H1 (cell line): ENCODE measurements around the gene CUX1. TPM values are rescaled to one million over a fixed set of nuclear protein-coding genes. Genes with fewer than 3 reads are reported as not detected.
A peak's percentile ranks its signal among the peaks of the same experiment; 100 is the strongest.

Source experiments
- CTCF ChIA-PET: fragments of 300-600 bp; sonication (Branson Sonifier 250); formaldehyde crosslinking; loops from one replicate; lab custom pipeline; 2021; ENCODE audit not compliant: partially characterized antibody; lab: Charles Lee
- POLR2A ChIA-PET: fragments of 300-600 bp; sonication (Branson Sonifier 250); formaldehyde crosslinking; loops from one replicate; lab custom pipeline; 2021; ENCODE audit warnings: inconsistent platforms; ENCODE audit not compliant: partially characterized antibody; lab: Charles Lee
- DNase-seq, 2 experiments: peaks; one replicate each; pipeline versions ENCODE4 v3.0.0 to v3.0.0-alpha.2; 2010 to 2022; ENCODE audit warnings: low spot score in 2 of 2, low read depth in 1 of 2, mixed read lengths in 1 of 2
- FAIRE-seq: peaks from 2 replicates; lab custom pipeline; 2011; peaks lifted over from hg19 to GRCh38; lab: Jason Lieb, UNC
- H2AFZ ChIP-seq: 2 replicates; pipeline ENCODE4 v1.8.1; 2012; ENCODE audit warnings: low read length, inconsistent platforms
- H2AK5ac ChIP-seq: 2 replicates; pipeline ENCODE4 v1.6.1; 2013; ENCODE audit warnings: low read depth, low read length
- H2BK120ac ChIP-seq: replicated peaks from 2 replicates; pipeline ENCODE3; 2013; ENCODE audit warnings: low read depth, low read length, inconsistent platforms
- H2BK12ac ChIP-seq: 2 replicates; pipeline ENCODE4 v1.6.1; 2013; ENCODE audit warnings: low read depth, low read length
- H2BK15ac ChIP-seq: 2 replicates; pipeline ENCODE4 v1.6.1; 2013; ENCODE audit warnings: low read length
- H2BK20ac ChIP-seq: 2 replicates; pipeline ENCODE4 v1.6.1; 2013; ENCODE audit warnings: low read length
- H2BK5ac ChIP-seq: 2 replicates; pipeline ENCODE4 v1.6.1; 2013; ENCODE audit warnings: low read depth, low read length
- H3K14ac ChIP-seq: 2 replicates; pipeline ENCODE4 v1.6.1; 2013; ENCODE audit warnings: inconsistent platforms; ENCODE audit not compliant: insufficient read length
- H3K18ac ChIP-seq: 2 replicates; pipeline ENCODE4 v1.6.1; 2013; ENCODE audit warnings: low read length; ENCODE audit errors: extremely low read depth
- H3K23ac ChIP-seq: 2 replicates; pipeline ENCODE4 v1.6.1; 2013; ENCODE audit warnings: inconsistent platforms; ENCODE audit not compliant: insufficient read length
- H3K23me2 ChIP-seq: 2 replicates; pipeline ENCODE4 v1.6.1; 2013; ENCODE audit warnings: low read depth, low read length
- H3K27ac ChIP-seq: 2 replicates; pipeline ENCODE4 v1.6.1; 2011; ENCODE audit warnings: low read depth, low read length, inconsistent platforms
- H3K27me3 ChIP-seq, 4 experiments: replicated peaks in 1 of 4; 1 replicate in 1 of 4; 2 replicates in 3 of 4; pipeline versions ENCODE4 v1.6.1 to v1.8.1; 2011 to 2013; ENCODE audit warnings: low read length in 3 of 4, mild to moderate bottlenecking in 3 of 4, inconsistent platforms in 2 of 4, mixed read lengths in 2 of 4, moderate library complexity in 1 of 4; ENCODE audit not compliant: control insufficient read depth in 3 of 4, insufficient read depth in 3 of 4; ENCODE audit errors: extremely low read depth in 1 of 4
- H3K36me3 ChIP-seq, 4 experiments: 2 replicates each; pipeline versions ENCODE4 v1.6.1 to v1.8.1; 2011 to 2013; ENCODE audit warnings: mild to moderate bottlenecking in 4 of 4, low read length in 3 of 4, moderate library complexity in 2 of 4, control low read depth in 1 of 4, inconsistent platforms in 1 of 4; ENCODE audit not compliant: insufficient read depth in 4 of 4, control insufficient read depth in 2 of 4
- H3K4ac ChIP-seq: replicated peaks from 2 replicates; pipeline ENCODE3; 2013; ENCODE audit warnings: low read length, low read depth, mixed read lengths, inconsistent platforms; ENCODE audit not compliant: insufficient read length
- H3K4me1 ChIP-seq, 4 experiments: replicated peaks in 1 of 4; 1 replicate in 1 of 4; 2 replicates in 3 of 4; pipeline versions ENCODE4 v1.6.1 to v1.8.1; 2011 to 2013; ENCODE audit warnings: low read length in 3 of 4, inconsistent platforms in 2 of 4, mixed read lengths in 1 of 4; ENCODE audit not compliant: insufficient read depth in 4 of 4, control insufficient read depth in 3 of 4
- H3K4me2 ChIP-seq, 2 experiments: 2 replicates each; pipeline versions ENCODE4 v1.6.1 to v1.8.1; 2011 to 2013; ENCODE audit warnings: low read depth in 2 of 2, low read length in 2 of 2, control low read depth in 1 of 2, inconsistent platforms in 1 of 2, mild to moderate bottlenecking in 1 of 2; ENCODE audit not compliant: insufficient read depth in 1 of 2
- H3K4me3 ChIP-seq, 4 experiments: fragments of 200-600, 300-600 bp in 1 of 4; sonication (generic), shearing (Covaris generic), sonication (Bioruptor Twin) in 1 of 4; 2 replicates each; pipeline versions ENCODE4 v1.5.1 to v1.8.1; 2011 to 2016; ENCODE audit warnings: low read length in 4 of 4, low read depth in 3 of 4, control low read depth in 2 of 4, inconsistent platforms in 2 of 4, mild to moderate bottlenecking in 2 of 4, mixed read lengths in 1 of 4, moderate library complexity in 1 of 4; ENCODE audit not compliant: insufficient read depth in 2 of 4; ENCODE audit errors: extremely low read depth in 1 of 4
- H3K56ac ChIP-seq: replicated peaks from 2 replicates; pipeline ENCODE3; 2013; ENCODE audit warnings: low read depth, mild to moderate bottlenecking, mixed read lengths, low read length, inconsistent platforms; ENCODE audit not compliant: insufficient read length
- H3K79me1 ChIP-seq: 2 replicates; pipeline ENCODE4 v1.6.1; 2013; ENCODE audit warnings: low read depth, low read length, control low read depth
- H3K79me2 ChIP-seq, 2 experiments: 2 replicates each; pipeline versions ENCODE4 v1.6.1 to v1.8.1; 2012 to 2013; ENCODE audit warnings: low read length in 2 of 2, mild to moderate bottlenecking in 2 of 2, inconsistent platforms in 1 of 2; ENCODE audit not compliant: insufficient read depth in 2 of 2, control insufficient read depth in 1 of 2
- H3K9ac ChIP-seq, 4 experiments: replicated peaks in 1 of 4; 1 replicate in 1 of 4; 2 replicates in 3 of 4; pipeline versions ENCODE4 v1.6.1 to v1.8.1; 2011 to 2013; ENCODE audit warnings: low read depth in 3 of 4, low read length in 3 of 4, control low read depth in 2 of 4, mild to moderate bottlenecking in 2 of 4, moderate library complexity in 2 of 4, inconsistent platforms in 1 of 4; ENCODE audit errors: extremely low read depth in 1 of 4
- H3K9me3 ChIP-seq, 2 experiments: 2 replicates each; pipeline versions ENCODE4 v1.6.1 to v1.8.1; 2012 to 2013; ENCODE audit warnings: mild to moderate bottlenecking in 2 of 2, moderate library complexity in 2 of 2, control low read depth in 1 of 2, inconsistent platforms in 1 of 2, low read depth in 1 of 2, low read length in 1 of 2, mixed read lengths in 1 of 2; ENCODE audit not compliant: insufficient read depth in 2 of 2
- H4K20me1 ChIP-seq, 2 experiments: replicated peaks in 1 of 2; 2 replicates each; pipeline versions ENCODE3 to v1.8.1; 2011 to 2013; ENCODE audit warnings: inconsistent platforms in 2 of 2, low read length in 2 of 2, mild to moderate bottlenecking in 1 of 2; ENCODE audit not compliant: insufficient read depth in 2 of 2, control insufficient read depth in 1 of 2
- H4K5ac ChIP-seq: 2 replicates; pipeline ENCODE4 v1.6.1; 2013; ENCODE audit warnings: low read length, low read depth, mixed read lengths, inconsistent platforms; ENCODE audit not compliant: insufficient read length
- H4K8ac ChIP-seq: 2 replicates; pipeline ENCODE4 v1.8.0; 2013; ENCODE audit warnings: mild to moderate bottlenecking, moderate library complexity, low read length, inconsistent platforms; ENCODE audit not compliant: insufficient read depth; ENCODE audit errors: extremely low read depth
- H4K91ac ChIP-seq: replicated peaks from 2 replicates; pipeline ENCODE3; 2013; ENCODE audit warnings: low read length, mixed read lengths, inconsistent platforms; ENCODE audit not compliant: insufficient read length
- CEBPB ChIP-seq: IDR thresholded peaks from 2 replicates; pipeline ENCODE4 v1.6.1; 2012; ENCODE audit warnings: low read depth, low read length
- WGBS, 2 experiments: shearing (Covaris generic) in 1 of 2; methylation state at CpG; one replicate each; pipeline versions ENCODE4 v1.1.6 to v1.1.7; 2013 to 2015; ENCODE audit warnings: low lambda C conversion rate in 2 of 2, mixed read lengths in 2 of 2, inconsistent platforms in 1 of 2, low coverage in 1 of 2, missing lambda C conversion rate in 1 of 2; ENCODE audit not compliant: insufficient replicate concordance in 2 of 2, insufficient coverage in 1 of 2, insufficient read length in 1 of 2; ENCODE audit errors: extremely low coverage in 1 of 2, missing lambda C conversion rate in 1 of 2; 5-methylcytosine and 5-hydroxymethylcytosine counted together
- polyA plus RNA-seq, 7 experiments: library from polyadenylated mRNA; depleted of rRNA in 3 of 7; stranded (reverse) in 5 of 7; unstranded in 2 of 7; fragments of >200 nt in 5 of 7; fragments of 200-250 nt in 2 of 7; gene quantifications; 1 replicate in 5 of 7; 2 replicates in 1 of 7; 4 replicates in 1 of 7; pipeline versions ENCODE4 v1.2.1 to v1.2.3, GENCODE V29; 2011 to 2013; ENCODE audit warnings: missing spikeins in 2 of 7, mixed read lengths in 2 of 7
- total RNA-seq: library from RNA; stranded (reverse); fragmentation: NEBNext Ultra II Directional; extraction: Animal tissue kit (Norgen Biotek cat#: 25700); gene quantifications from 2 replicates; pipeline ENCODE4 v1.2.1, GENCODE V29; 2021

CUX1 gene
- total and polyA plus RNA-seq, 2 of the 8 experiments (the other 6 are each of a cell fraction or from before 2014, with no cell fraction given) = 21.6 to 65.9 TPM

DNA sequence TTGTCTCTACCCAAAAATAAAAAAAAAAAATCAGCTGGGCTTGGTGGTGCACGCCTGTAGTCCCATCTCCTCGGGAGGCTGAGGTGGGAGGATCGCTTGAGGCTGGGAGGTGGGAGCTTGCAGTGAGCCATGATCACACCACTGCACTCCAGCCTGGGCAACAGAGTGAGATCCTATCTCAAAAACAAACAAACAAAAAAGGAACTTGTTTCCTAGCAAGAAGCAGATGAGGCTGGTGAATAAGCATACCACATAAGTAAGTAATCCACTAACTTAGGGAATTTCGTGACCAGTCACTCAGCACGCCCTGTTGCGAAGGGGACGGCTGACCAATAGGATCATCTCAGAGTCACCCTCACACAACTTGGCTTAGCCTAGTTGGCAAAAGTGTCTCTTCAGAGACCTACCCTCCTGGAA is 64.6 kb downstream of the CUX1 start:
- H3K4me2 ChIP-seq = no peak overlapping the region
- no peak overlapping the region for H4K8ac ChIP-seq
- no peak overlapping the region for H3K27ac ChIP-seq
- no peak overlapping the region for H2BK120ac ChIP-seq
- TF ChIP-seq CEBPB = no peak
- TF ChIP-seq, all 59 proteins: peak for 0
- Histone ChIP-seq H4K20me1 (peaks cover 19 to 33% of the 10 kb centered on the region in 2 experiments), H3K56ac (no peak overlapping the region), H3K9me3 (no peaks in the 10 kb centered on the region), H3K27me3 (no peaks in the 10 kb centered on the region), H2BK5ac (peak overlapping the region; percentile 66), H2BK20ac (no peak overlapping the region), H3K23ac (no peak overlapping the region), H3K36me3 (no peaks in the 10 kb centered on the region), H4K91ac (no peak overlapping the region), H3K79me1 (peaks cover 27% of the 10 kb centered on the region), H3K79me2 (peaks cover 8 to 99% of the 10 kb centered on the region in 2 experiments), H2AK5ac (0 out of 2 replicates have a peak overlapping the region, but pooled peaks have one; percentile 65), H2AFZ (no peak overlapping the region), H3K4me1 (peaks cover 7 to 21% (median 9%) of the 10 kb centered on the region in 4 experiments; a peak in 6 of 7 replicates), H4K5ac (no peak overlapping the region), H3K18ac (no peak overlapping the region), H3K23me2 (no peaks in the 10 kb centered on the region), H3K4ac (no peak overlapping the region), H3K4me3 (no peak overlapping the region), H2BK12ac (no peak overlapping the region), H2BK15ac (no peak overlapping the region), H3K14ac (no peak overlapping the region), H3K9ac (no peak overlapping the region)
- WGBS, 2 experiments = 91% methylated on average over 7 of the region's 7 CpGs; no CpG with 5 or more reads in 1 of the 2 experiments
- ChIA-PET POLR2A (no interaction called here), CTCF (interaction anchor here (0.6 to 1.6 kb wide), 8 partner anchors 18 to 296 kb away, joined by 3 to 4 read pairs (median 3); no protein-coding TSS in a partner anchor)
- FAIRE-seq = no peak
- no peak for DNase-seq
